Progenitor cell of endocrine pancreas (in vitro differentiated cells): ENCODE results near the gene RAD9B. TPM values are rescaled to one million over a fixed set of nuclear protein-coding genes. Genes with fewer than 3 reads are reported as not detected.

ENCODE experiments used
- DNase-seq: peaks from one replicate; pipeline ENCODE4 v3.0.0; 2021; ENCODE audit warnings: low spot score; ENCODE audit not compliant: unreplicated experiment
- H3K27ac Mint-ChIP-seq: 2 replicates; pipeline ENCODE4 v1.8.0; 2021; ENCODE audit warnings: mild to moderate bottlenecking, moderate library complexity, mixed read lengths
- H3K27me3 Mint-ChIP-seq: 2 replicates; pipeline ENCODE4 v1.8.0; 2021; ENCODE audit warnings: mixed read lengths
- H3K36me3 Mint-ChIP-seq: 2 replicates; pipeline ENCODE4 v1.8.0; 2022; ENCODE audit warnings: mixed read lengths; ENCODE audit not compliant: insufficient read depth
- H3K4me1 Mint-ChIP-seq: 2 replicates; pipeline ENCODE4 v1.8.0; 2021; ENCODE audit warnings: low read depth, mixed read lengths
- H3K4me3 Mint-ChIP-seq: 2 replicates; pipeline ENCODE4 v1.8.0; 2021; ENCODE audit warnings: low read depth, mild to moderate bottlenecking, moderate library complexity, mixed read lengths
- H3K9me3 Mint-ChIP-seq: 2 replicates; pipeline ENCODE4 v1.8.0; 2021; ENCODE audit warnings: low read depth, mixed read lengths
- total RNA-seq: library from RNA; stranded (reverse); gene quantifications from 2 replicates; pipeline ENCODE4 v1.2.1, GENCODE V29; 2021
- TF ChIP-seq, protein P1 (sequence below): fragments of 200-600 bp; sonication (generic); IDR thresholded peaks from one replicate; pipeline ENCODE4 v1.5.0; 2021; ENCODE audit warnings: antibody characterized with exemption, mild to moderate bottlenecking; ENCODE audit not compliant: unreplicated experiment

Gene RAD9B
- total RNA-seq, 1 donor from 2014 or later = 0.24 TPM

DNA sequence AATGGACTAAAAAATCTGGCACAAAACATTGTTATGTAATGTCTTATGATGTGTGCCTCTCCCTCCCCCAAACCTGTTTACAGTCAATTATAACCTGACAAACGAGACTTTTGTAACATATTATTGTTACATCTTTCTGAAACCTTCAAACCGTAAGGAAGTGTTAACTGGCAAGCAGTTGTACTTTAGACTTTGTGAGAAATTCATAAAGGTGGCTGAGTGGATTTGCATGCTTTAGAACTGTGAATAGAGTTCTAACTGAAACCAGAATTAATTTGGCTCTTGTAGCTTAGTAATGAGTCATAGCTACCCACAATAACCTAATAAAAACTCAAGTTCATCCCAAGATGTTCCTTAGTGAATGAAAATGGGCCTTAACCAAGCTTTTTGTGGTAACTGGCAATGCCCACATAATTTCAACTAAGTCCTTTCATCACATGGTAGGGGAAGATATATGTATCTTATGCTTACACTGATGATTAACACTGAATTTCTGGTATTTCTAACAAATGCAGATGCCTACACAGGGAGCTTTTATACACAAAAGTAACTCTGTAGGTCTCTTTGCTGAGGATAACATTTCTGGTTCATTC lies 29.7 kb downstream of the RAD9B start:
- no peak for DNase-seq
- Mint-ChIP-seq H3K36me3 (peaks cover 5% of the 10 kb centered on the region), H3K27ac (peak overlapping the region; percentile 24), H3K9me3 (no peaks in the 10 kb centered on the region), H3K4me1 (peaks cover 14% of the 10 kb centered on the region), H3K4me3 (no peak overlapping the region), H3K27me3 (no peaks in the 10 kb centered on the region)
- TF ChIP-seq, protein P1, sequence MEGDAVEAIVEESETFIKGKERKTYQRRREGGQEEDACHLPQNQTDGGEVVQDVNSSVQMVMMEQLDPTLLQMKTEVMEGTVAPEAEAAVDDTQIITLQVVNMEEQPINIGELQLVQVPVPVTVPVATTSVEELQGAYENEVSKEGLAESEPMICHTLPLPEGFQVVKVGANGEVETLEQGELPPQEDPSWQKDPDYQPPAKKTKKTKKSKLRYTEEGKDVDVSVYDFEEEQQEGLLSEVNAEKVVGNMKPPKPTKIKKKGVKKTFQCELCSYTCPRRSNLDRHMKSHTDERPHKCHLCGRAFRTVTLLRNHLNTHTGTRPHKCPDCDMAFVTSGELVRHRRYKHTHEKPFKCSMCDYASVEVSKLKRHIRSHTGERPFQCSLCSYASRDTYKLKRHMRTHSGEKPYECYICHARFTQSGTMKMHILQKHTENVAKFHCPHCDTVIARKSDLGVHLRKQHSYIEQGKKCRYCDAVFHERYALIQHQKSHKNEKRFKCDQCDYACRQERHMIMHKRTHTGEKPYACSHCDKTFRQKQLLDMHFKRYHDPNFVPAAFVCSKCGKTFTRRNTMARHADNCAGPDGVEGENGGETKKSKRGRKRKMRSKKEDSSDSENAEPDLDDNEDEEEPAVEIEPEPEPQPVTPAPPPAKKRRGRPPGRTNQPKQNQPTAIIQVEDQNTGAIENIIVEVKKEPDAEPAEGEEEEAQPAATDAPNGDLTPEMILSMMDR = no peak

DNA sequence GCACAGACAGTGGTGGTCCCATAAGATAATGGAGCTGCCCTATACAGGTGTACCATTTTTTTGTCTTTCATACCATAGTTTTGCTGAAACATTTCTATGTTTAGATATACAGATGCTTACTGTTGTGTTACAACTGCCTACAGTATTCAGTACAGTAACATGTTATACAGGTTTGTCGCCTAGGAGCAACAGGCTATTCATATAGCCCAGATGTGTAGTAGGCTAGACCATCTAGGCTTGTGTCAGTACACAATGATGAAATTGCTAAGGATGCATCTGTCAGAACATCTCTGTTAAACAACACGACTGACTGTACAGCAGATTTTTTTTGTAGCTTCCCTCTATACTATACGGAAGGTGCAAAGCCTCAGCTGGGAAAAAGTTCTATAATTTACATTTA lies 30.5 kb downstream of the RAD9B start:
- TF ChIP-seq, protein P1 = no peak
- Mint-ChIP-seq H3K4me3 (no peak overlapping the region), H3K9me3 (no peaks in the 10 kb centered on the region)

DNA sequence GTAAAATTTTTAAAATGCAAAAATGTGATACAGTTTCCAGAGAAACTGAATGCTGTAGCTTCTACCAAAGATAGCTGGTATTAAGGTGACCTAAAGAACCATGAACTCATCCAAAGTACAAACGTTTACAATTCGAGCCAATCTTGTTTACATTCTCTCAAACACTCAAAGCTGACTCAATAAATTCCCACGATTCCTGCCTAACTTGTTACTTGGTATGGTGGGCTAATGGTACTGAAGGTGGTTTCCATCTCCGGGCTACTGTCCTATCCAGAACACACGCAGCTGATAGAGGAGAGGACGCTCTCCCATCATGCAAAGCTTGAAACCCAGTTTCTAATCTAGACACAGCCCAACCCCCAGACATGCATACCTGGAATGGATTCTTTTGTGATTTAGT lies 31.5 kb downstream of the RAD9B start:
- DNase-seq = no peak
- TF ChIP-seq, protein P1 = no peak
- no peaks in the 10 kb centered on the region for H3K27me3 Mint-ChIP-seq
- peak overlapping the region; percentile 47 for H3K27ac Mint-ChIP-seq
- no peak overlapping the region for H3K4me3 Mint-ChIP-seq
- H3K9me3 Mint-ChIP-seq = no peaks in the 10 kb centered on the region
- H3K4me1 Mint-ChIP-seq = peaks cover 14% of the 10 kb centered on the region
- H3K36me3 Mint-ChIP-seq = peaks cover 7% of the 10 kb centered on the region

More for the DNA sequence above, 30.5 kb downstream of the RAD9B start:
- H3K36me3 Mint-ChIP-seq = peaks cover 5% of the 10 kb centered on the region
- peaks cover 14% of the 10 kb centered on the region for H3K4me1 Mint-ChIP-seq
- H3K27me3 Mint-ChIP-seq = no peaks in the 10 kb centered on the region
- H3K27ac Mint-ChIP-seq = no peak overlapping the region
- no peak for DNase-seq

DNA sequence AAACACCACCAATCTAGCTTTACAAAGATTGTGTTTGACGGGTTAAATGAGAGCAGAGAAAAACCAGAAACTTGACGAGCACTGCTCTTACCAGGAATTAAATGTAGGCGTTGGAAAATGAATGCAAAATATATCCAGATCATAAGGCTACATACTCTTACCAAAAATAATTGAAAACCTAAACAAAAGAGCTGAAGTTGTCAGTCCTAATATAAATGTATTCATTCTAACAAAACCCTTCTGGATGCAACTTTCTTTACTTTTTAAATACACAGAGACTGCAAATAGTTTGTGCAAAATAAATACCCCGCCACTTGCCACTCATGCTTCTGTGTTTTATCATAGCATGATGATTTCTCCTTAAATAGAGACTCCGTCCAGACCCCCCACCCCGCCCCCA lies 32.7 kb downstream of the RAD9B start:
- TF ChIP-seq, protein P1 = no peak

DNA sequence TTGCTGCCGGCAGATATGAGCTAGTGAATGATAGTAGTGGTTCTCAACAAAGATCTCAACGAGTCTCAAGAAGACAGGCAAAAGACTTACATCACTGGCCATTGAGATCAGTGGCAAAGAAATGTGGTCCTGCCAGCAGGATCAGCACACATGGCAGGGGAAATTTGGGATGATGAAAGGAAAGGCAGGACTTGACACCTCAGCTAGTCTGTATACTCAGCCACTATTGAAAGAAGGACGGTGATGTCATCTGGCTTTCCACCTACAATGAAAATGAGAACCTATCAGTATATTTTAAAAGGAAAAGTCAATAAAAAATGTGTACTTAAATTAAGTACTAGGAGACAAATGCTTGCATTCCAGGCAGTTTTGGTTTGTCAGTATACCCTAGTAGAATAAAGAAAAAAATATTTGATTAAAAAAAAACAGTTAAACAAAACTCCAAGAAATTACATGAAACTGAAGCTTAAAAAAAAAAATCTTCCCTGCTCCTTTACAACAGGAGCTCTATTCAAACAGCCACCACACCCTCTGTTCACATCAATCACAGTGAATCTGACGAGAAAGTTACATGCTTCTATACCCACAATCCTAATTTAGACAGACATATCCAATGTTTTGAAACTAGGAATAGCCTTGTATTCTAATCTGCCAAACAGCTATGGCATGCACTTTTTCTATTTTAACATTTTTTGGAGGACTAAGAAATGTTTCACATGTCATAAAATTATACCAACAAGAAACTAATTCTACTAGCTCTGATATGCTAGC lies 34.9 kb downstream of the RAD9B start:
- Mint-ChIP-seq H3K27ac (no peak overlapping the region), H3K36me3 (peaks cover 9% of the 10 kb centered on the region), H3K27me3 (no peaks in the 10 kb centered on the region), H3K4me1 (peaks cover 14% of the 10 kb centered on the region), H3K4me3 (no peak overlapping the region), H3K9me3 (no peaks in the 10 kb centered on the region)
- no peak for DNase-seq
- TF ChIP-seq, protein P1 = no peak

More for the DNA sequence above, 32.7 kb downstream of the RAD9B start:
- DNase-seq = no peak
- peaks cover 8% of the 10 kb centered on the region for H3K36me3 Mint-ChIP-seq
- no peak overlapping the region for H3K4me3 Mint-ChIP-seq
- H3K9me3 Mint-ChIP-seq = no peaks in the 10 kb centered on the region
- peak overlapping the region; percentile 52 for H3K27ac Mint-ChIP-seq
- H3K27me3 Mint-ChIP-seq = no peaks in the 10 kb centered on the region
- peaks cover 14% of the 10 kb centered on the region for H3K4me1 Mint-ChIP-seq
